HUES6 (cell line): ENCODE results near the gene CCDC80.

Source experiments
- H3K27ac ChIP-seq: 2 replicates; pipeline ENCODE4 v1.7.0; 2013; ENCODE audit warnings: low read depth, mild to moderate bottlenecking, low read length, inconsistent platforms
- H3K27me3 ChIP-seq: 2 replicates; pipeline ENCODE4 v1.6.1; 2013; ENCODE audit warnings: low read length; ENCODE audit not compliant: control insufficient read depth, insufficient read depth
- H3K36me3 ChIP-seq: 2 replicates; pipeline ENCODE4 v1.6.1; 2013; ENCODE audit warnings: low read length; ENCODE audit not compliant: control insufficient read depth, insufficient read depth
- H3K4me1 ChIP-seq: 2 replicates; pipeline ENCODE4 v1.6.1; 2013; ENCODE audit warnings: low read length; ENCODE audit not compliant: control insufficient read depth, insufficient read depth
- H3K4me3 ChIP-seq: 2 replicates; pipeline ENCODE4 v1.5.1; 2013; ENCODE audit warnings: low read depth, low read length
- H3K9ac ChIP-seq: one replicate; pipeline ENCODE4 v1.6.1; 2013; ENCODE audit warnings: mild to moderate bottlenecking, low read length
- H3K9me3 ChIP-seq: 2 replicates; pipeline ENCODE4 v1.6.1; 2013; ENCODE audit warnings: low read depth, low read length; ENCODE audit not compliant: control insufficient read depth, insufficient read depth

CCDC80 gene

GRCh38 chr3:112632596-112632995 lies 8.3 kb downstream of the CCDC80 start:
- Histone ChIP-seq H3K27ac (no peak overlapping the region), H3K27me3 (no peaks in the 10 kb centered on the region), H3K4me3 (no peak overlapping the region), H3K9me3 (no peaks in the 10 kb centered on the region), H3K9ac (no peak overlapping the region), H3K4me1 (peaks cover 53% of the 10 kb centered on the region), H3K36me3 (no peaks in the 10 kb centered on the region)

DNA sequence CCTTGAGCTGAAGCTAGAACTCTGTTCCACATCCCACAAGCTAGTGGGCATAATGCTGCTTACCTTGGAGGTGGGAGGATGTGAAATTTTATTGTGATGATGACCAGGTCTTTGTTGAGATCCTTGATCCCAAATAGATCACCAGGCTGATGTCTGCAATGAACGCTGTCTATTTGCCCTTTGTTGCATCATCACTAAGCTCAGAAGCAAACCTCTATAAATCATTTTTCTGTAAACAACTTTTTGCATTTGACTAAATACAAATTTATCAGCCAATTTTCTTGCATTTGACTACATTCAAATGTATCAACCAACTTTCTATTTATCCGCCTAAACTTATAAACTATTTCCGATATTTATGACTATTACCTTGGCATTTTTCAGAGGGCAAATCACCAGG lies 9.7 kb downstream of the CCDC80 start:
- H3K4me3 ChIP-seq: no peak overlapping the region
- H3K27ac ChIP-seq: no peak overlapping the region
- H3K4me1 ChIP-seq: peaks cover 53% of the 10 kb centered on the region
- no peaks in the 10 kb centered on the region for H3K36me3 ChIP-seq
- H3K9me3 ChIP-seq: no peaks in the 10 kb centered on the region
- H3K27me3 ChIP-seq: no peaks in the 10 kb centered on the region
- H3K9ac ChIP-seq: no peak overlapping the region

DNA sequence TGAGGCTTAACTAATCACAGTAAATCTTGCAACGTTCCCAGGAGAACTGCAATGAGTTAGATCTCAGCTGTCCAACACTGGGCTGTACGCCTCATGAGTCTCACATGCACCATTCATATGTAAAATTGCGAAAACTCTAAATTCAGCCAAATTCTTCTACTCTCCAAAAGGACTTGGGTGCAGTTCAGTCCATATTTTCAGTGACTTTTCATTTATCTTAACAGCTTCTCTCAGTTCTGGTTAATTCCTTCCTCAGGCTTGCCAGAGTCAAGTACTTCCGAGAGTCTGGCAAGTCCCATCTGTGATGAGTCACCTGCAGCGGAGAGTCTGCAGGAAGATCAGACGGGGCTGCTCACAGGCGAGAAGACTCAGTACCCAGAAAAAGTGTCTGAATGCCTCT lies 11.5 kb downstream of the CCDC80 start:
- Histone ChIP-seq H3K9ac (no peak overlapping the region), H3K27ac (no peak overlapping the region), H3K4me1 (peaks cover 42% of the 10 kb centered on the region), H3K9me3 (no peaks in the 10 kb centered on the region), H3K27me3 (no peaks in the 10 kb centered on the region), H3K4me3 (no peak overlapping the region), H3K36me3 (no peaks in the 10 kb centered on the region)

DNA sequence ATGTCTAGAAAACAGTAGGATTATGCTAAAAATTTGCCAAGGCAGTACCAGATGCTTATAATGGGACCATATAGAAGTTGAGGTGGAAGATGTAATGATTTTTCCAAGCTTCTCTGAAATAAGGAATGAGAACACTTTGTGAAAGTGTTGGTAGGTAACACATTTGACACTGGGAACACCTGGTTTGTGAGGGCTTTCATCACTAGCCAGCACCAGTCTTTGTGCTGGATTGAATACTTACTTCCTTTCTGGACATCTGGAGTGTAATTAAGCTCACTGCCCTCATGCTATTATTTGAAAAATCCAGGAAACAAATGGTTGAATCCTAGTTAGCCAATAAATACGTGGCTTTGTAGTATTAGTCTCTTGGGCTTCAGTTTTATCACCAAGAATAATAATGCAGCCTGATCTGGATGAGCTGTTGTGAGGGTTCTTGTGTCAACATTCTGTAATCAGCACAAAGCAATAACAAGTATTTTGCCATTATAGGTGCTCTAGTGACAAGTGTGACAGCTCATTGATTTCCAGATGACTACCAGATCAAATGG lies 12.9 kb downstream of the CCDC80 start:
- H3K9ac ChIP-seq: no peak overlapping the region
- no peaks in the 10 kb centered on the region for H3K9me3 ChIP-seq
- no peak overlapping the region for H3K4me3 ChIP-seq
- H3K27ac ChIP-seq: no peak overlapping the region
- no peaks in the 10 kb centered on the region for H3K36me3 ChIP-seq
- H3K4me1 ChIP-seq: peaks cover 32% of the 10 kb centered on the region
- no peaks in the 10 kb centered on the region for H3K27me3 ChIP-seq

DNA sequence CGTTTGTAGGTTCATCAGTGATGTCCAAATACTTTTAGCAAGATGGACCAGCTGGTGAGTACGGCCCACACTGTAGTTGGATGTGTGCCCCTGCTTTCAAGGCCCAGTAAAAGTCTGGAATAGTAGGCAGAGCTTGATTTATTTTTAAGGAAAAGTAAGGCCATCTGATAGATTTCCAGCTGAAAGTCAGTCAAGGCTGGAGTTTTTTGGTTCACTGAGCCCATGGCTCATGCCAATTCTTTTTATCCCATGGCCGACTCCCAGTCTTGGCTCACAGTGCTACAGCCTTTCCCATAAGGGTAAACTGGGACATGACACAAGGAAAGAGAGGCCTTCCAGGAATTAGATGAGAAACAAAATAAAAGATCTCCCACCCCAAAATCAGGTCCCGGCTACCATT lies 13.5 kb downstream of the CCDC80 start:
- Histone ChIP-seq H3K9ac (no peak overlapping the region), H3K4me1 (peaks cover 26% of the 10 kb centered on the region), H3K27ac (no peak overlapping the region), H3K27me3 (no peaks in the 10 kb centered on the region), H3K4me3 (no peak overlapping the region), H3K9me3 (no peaks in the 10 kb centered on the region), H3K36me3 (no peaks in the 10 kb centered on the region)

GRCh38 chr3:112623717-112624116 lies 17.2 kb downstream of the CCDC80 start:
- no peaks in the 10 kb centered on the region for H3K27me3 ChIP-seq
- 0 out of 2 replicates have a peak, but pooled peaks cover 5% of the 10 kb centered on the region for H3K4me1 ChIP-seq
- H3K9ac ChIP-seq: no peak overlapping the region
- no peak overlapping the region for H3K27ac ChIP-seq
- H3K4me3 ChIP-seq: no peak overlapping the region
- H3K9me3 ChIP-seq: peaks cover 4% of the 10 kb centered on the region; the same call in 1 of the 2 replicates
- H3K36me3 ChIP-seq: no peaks in the 10 kb centered on the region; the same call in 1 of the 2 replicates

GRCh38 chr3:112623213-112623612 lies 17.7 kb downstream of the CCDC80 start:
- peaks cover 4% of the 10 kb centered on the region; the same call in 1 of the 2 replicates for H3K9me3 ChIP-seq
- no peak overlapping the region for H3K4me3 ChIP-seq
- H3K36me3 ChIP-seq: no peaks in the 10 kb centered on the region; the same call in 1 of the 2 replicates
- H3K4me1 ChIP-seq: 0 out of 2 replicates have a peak, but pooled peaks cover 5% of the 10 kb centered on the region
- H3K27me3 ChIP-seq: no peaks in the 10 kb centered on the region
- no peak overlapping the region for H3K27ac ChIP-seq
- H3K9ac ChIP-seq: no peak overlapping the region

- H3K4me3 ChIP-seq: no peak overlapping the region
- H3K27me3 ChIP-seq: no peaks in the 10 kb centered on the region
- H3K27ac ChIP-seq: no peak overlapping the region
- no peak overlapping the region for H3K9ac ChIP-seq
- peaks cover 16% of the 10 kb centered on the region; the same call in 1 of the 2 replicates for H3K4me1 ChIP-seq
- H3K36me3 ChIP-seq: no peaks in the 10 kb centered on the region; the same call in 1 of the 2 replicates
- peaks cover 4% of the 10 kb centered on the region; the same call in 1 of the 2 replicates for H3K9me3 ChIP-seq
These were observed 21.6 kb downstream of the CCDC80 start for GRCh38 chr3:112619295-112619694.

DNA sequence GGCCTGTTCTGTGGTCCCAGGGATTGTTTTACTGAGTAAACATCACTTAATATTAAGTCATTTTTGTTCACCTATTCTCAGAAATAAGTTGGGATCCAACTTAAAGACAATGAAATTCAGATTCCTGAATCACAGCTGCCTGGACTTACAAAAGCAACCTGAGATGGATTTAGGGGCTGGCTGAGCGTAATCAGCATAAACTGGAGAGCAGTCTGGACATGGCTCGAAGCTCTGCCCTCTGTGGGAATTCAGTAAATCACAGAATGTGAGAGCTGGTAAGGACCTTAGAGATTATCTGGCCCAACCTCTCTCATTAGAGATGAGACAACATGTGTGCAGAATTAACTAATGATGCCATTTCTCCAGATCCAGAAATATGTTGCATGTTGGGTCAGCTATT lies 23.7 kb downstream of the CCDC80 start:
- Histone ChIP-seq H3K4me3 (no peak overlapping the region), H3K36me3 (no peaks in the 10 kb centered on the region; the same call in 1 of the 2 replicates), H3K4me1 (peaks cover 13% of the 10 kb centered on the region), H3K9me3 (peaks cover 4% of the 10 kb centered on the region; the same call in 1 of the 2 replicates), H3K27me3 (no peaks in the 10 kb centered on the region), H3K27ac (no peak overlapping the region), H3K9ac (no peak overlapping the region)

DNA sequence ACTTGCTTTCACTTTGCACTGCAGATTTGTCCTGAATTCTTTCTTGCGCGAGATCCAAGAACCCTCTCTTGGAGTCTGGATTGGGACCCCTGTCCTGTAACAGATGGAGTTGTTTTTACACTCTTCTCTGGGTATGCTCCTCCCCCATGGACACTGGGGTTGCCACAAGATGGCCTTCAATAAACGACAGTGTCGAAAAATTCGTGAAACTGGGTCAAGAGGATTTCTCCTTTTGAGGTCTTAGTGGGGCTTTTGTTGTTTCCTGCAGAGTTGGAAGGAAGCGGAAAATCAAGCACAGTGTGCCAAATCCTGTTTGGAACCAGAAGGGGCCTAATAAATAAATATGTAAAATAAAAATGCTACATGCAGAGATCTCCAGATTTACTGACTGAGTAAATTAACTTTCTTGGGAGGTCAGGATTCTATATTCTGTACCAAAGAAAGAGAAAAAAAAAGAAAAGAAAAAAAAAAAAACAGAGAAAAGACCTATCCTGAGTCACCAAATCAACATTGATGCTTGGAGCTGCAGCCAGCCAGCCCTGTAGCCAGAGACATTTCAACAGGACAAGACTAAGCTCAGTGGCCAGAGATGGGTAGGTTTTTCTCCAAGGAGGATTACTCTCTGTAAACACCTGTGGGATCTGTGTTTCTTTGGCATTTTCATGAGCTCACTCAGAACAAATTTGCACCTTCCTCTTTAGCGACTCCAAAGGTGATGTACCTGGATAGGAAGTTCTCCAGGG lies 24.8 kb downstream of the CCDC80 start:
- Histone ChIP-seq H3K27ac (peak overlapping the region; percentile 75), H3K4me3 (peak overlapping the region; percentile 4; the same call in 1 of the 2 replicates), H3K9ac (peak overlapping the region; percentile 59), H3K4me1 (peaks cover 21% of the 10 kb centered on the region), H3K36me3 (no peaks in the 10 kb centered on the region; the same call in 1 of the 2 replicates), H3K27me3 (no peaks in the 10 kb centered on the region), H3K9me3 (peaks cover 2% of the 10 kb centered on the region; the same call in 1 of the 2 replicates)

DNA sequence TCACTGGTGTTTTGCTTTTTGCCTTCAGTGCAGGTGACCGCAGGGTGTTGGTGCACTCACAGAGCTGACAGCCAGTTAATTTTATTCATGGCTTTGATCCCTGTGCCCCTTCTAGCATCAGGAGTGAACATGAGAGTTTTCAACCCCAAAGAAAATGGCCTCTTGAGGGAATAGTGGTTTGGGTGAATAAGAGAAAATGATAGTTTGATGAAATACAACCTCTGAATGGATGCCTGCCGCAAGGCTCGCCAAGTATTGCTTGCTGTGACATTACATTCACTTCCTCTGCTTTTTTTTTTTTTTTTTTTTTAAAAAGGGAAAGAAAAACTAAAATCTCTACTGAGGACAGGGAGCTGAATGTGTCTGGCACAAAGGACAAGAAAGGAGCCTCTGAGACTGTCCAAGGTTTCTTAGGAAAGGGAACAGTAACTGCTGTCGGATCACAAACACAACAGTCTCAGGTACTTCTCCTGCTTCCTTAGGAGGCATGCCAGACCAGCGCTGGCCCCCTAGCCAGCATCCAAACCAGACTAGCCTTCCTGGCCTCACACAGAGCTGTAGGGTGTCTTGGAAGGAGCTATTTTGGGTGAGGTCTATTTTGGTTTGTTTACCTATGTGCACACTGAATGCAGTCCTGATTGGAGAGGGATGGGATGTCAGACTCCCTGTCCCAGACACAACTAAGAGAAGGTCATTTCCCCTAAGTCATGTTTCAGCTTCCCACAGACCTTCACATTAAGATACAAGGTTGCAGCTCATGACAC lies 29.0 kb downstream of the CCDC80 start:
- Histone ChIP-seq H3K4me3 (no peak overlapping the region), H3K36me3 (no peaks in the 10 kb centered on the region; the same call in 1 of the 2 replicates), H3K4me1 (peaks cover 21% of the 10 kb centered on the region), H3K27ac (no peak overlapping the region), H3K9me3 (no peaks in the 10 kb centered on the region), H3K27me3 (no peaks in the 10 kb centered on the region), H3K9ac (no peak overlapping the region)
